ENCODE results near the gene IFRD2.

IFRD2 gene

DNA sequence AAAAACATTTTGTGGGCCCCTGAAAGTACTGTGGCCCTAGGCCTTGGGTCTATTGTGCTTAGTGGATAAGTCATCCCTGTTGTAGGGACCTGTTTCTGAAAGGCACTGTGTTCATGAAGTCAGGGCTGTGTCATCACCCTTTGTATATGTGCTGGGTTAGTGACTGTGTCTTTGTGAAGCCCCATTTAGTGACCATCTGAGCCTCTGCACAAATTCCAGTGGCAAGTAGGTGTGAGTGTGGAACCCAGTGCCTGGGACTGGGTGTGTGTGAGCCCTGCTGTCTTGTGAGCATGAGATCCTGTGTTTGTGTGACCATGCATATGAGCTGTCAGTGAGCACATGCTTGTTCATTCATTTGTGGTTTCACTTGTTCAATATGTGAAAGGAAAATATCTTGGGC, 12.4 kb upstream of the IFRD2 start:
- Histone ChIP-seq H3K27ac (ENCODE audit: low read depth, low read length) (no peak overlapping the region), H3K4me1 (ENCODE audit: control insufficient read depth, insufficient read depth, low read length) (peaks cover 3% of the 10 kb centered on the region), H3K27me3 (ENCODE audit: control insufficient read depth, insufficient read depth, low read length) (no peaks in the 10 kb centered on the region), H3K9ac (ENCODE audit: low read length) (no peak overlapping the region), H3K36me3 (ENCODE audit: control insufficient read depth, insufficient read depth, low read length) (no peaks in the 10 kb centered on the region), H3K4me3 (ENCODE audit: low read length) (no peak overlapping the region)

GRCh38 chr3:50303013-50303815, 11.0 kb upstream of the IFRD2 start, which contains the start of gene HYAL1:
Gene HYAL1 (minus strand): TSS chr3:50303574. CDS start chr3:50302956, 618 bp downstream.
- H3K27ac ChIP-seq (ENCODE audit: low read depth, low read length), result peak within 1 kb of the TSS; percentile 57
- no peaks in the 10 kb centered on the region for H3K36me3 ChIP-seq (ENCODE audit: control insufficient read depth, insufficient read depth, low read length)
- H3K27me3 ChIP-seq (ENCODE audit: control insufficient read depth, insufficient read depth, low read length), result no peaks in the 10 kb centered on the region
- peaks cover 10% of the 10 kb centered on the region for H3K4me1 ChIP-seq (ENCODE audit: control insufficient read depth, insufficient read depth, low read length)
- no peak within 1 kb of the TSS for H3K9ac ChIP-seq (ENCODE audit: low read length)
- peak within 1 kb of the TSS; percentile 30 for H3K4me3 ChIP-seq (ENCODE audit: low read length)

DNA sequence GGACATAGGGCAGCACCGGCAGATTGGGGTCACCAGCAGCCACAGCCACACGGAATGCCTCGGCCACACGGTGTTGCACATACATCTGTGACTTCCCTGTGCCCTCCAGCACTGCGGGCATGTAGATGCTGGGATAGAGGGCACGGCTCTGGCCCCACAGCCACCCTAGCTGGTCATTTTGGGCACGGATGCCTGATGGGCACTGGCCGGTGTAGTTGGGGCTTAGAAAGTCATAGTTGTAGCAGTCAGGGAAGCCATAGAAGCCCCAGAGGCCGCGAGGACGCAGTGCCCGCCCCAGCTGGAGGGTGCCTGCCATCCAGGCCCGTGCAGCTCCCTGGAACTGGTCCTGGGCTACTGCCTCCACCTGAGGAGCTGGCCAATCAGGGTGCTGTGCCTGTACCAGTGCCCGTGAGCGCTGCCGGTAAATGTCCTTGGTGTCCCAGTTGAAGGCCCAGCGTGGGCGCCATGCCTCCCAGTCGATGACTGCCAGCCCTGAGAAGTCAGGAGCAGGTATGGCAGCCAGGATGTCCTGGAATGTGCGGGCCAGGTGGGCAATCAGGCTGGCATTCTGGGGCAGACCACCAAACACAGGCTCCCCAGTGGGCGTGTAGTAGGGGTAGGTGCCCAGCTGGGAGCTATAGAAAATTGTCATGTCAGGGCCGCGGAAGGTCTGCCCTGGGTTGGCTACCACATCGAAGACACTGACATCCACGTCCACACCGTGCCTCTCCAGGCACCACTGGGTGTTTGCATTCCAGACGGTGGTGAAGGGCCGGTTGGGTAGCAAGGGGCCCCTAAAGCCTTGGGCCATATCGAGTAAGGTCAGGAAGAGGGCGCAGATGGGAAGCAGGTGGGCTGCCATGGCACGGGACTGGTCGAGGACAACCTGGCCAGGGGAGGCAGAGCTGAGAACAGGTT, 10.1 kb upstream of the IFRD2 start:
- Histone ChIP-seq H3K36me3 (ENCODE audit: control insufficient read depth, insufficient read depth, low read length) (no peaks in the 10 kb centered on the region), H3K4me3 (ENCODE audit: low read length) (peak overlapping the region; percentile 12), H3K27me3 (ENCODE audit: control insufficient read depth, insufficient read depth, low read length) (no peaks in the 10 kb centered on the region), H3K4me1 (ENCODE audit: control insufficient read depth, insufficient read depth, low read length) (peaks cover 10% of the 10 kb centered on the region), H3K27ac (ENCODE audit: low read depth, low read length) (peak overlapping the region; percentile 12), H3K9ac (ENCODE audit: low read length) (no peak overlapping the region)

GRCh38 chr3:50300681-50301254, 8.5 kb upstream of the IFRD2 start:
- Histone ChIP-seq H3K27ac (ENCODE audit: low read depth, low read length) (peak overlapping the region; percentile 87), H3K9ac (ENCODE audit: low read length) (no peak overlapping the region), H3K4me1 (ENCODE audit: control insufficient read depth, insufficient read depth, low read length) (peaks cover 10% of the 10 kb centered on the region), H3K36me3 (ENCODE audit: control insufficient read depth, insufficient read depth, low read length) (no peaks in the 10 kb centered on the region), H3K27me3 (ENCODE audit: control insufficient read depth, insufficient read depth, low read length) (no peaks in the 10 kb centered on the region), H3K4me3 (ENCODE audit: low read length) (peak overlapping the region; percentile 76)

- Histone ChIP-seq H3K4me3 (ENCODE audit: low read length) (peak overlapping the region; percentile 76), H3K4me1 (ENCODE audit: control insufficient read depth, insufficient read depth, low read length) (peaks cover 10% of the 10 kb centered on the region), H3K36me3 (ENCODE audit: control insufficient read depth, insufficient read depth, low read length) (no peaks in the 10 kb centered on the region), H3K27ac (ENCODE audit: low read depth, low read length) (peak overlapping the region; percentile 87), H3K27me3 (ENCODE audit: control insufficient read depth, insufficient read depth, low read length) (no peaks in the 10 kb centered on the region), H3K9ac (ENCODE audit: low read length) (peak overlapping the region; percentile 1)
Measured at GRCh38 chr3:50299929-50300680, 7.9 kb upstream of the IFRD2 start.

GRCh38 chr3:50299638-50299928, 7.4 kb upstream of the IFRD2 start:
- H3K36me3 ChIP-seq (ENCODE audit: control insufficient read depth, insufficient read depth, low read length), result no peaks in the 10 kb centered on the region
- H3K27me3 ChIP-seq (ENCODE audit: control insufficient read depth, insufficient read depth, low read length), result no peaks in the 10 kb centered on the region
- H3K9ac ChIP-seq (ENCODE audit: low read length), result peak overlapping the region; percentile 1
- peak overlapping the region; percentile 87 for H3K27ac ChIP-seq (ENCODE audit: low read depth, low read length)
- H3K4me1 ChIP-seq (ENCODE audit: control insufficient read depth, insufficient read depth, low read length), result peaks cover 10% of the 10 kb centered on the region
- peak overlapping the region; percentile 76 for H3K4me3 ChIP-seq (ENCODE audit: low read length)

- H3K36me3 ChIP-seq (ENCODE audit: control insufficient read depth, insufficient read depth, low read length), result no peaks in the 10 kb centered on the region
- H3K9ac ChIP-seq (ENCODE audit: low read length), result peak within 1 kb of the TSS; percentile 96
- H3K4me3 ChIP-seq (ENCODE audit: low read length), result peak within 1 kb of the TSS; percentile 79
- H3K4me1 ChIP-seq (ENCODE audit: control insufficient read depth, insufficient read depth, low read length), result peaks cover 10% of the 10 kb centered on the region
- H3K27me3 ChIP-seq (ENCODE audit: control insufficient read depth, insufficient read depth, low read length), result no peaks in the 10 kb centered on the region
- peak within 1 kb of the TSS; percentile 87 for H3K27ac ChIP-seq (ENCODE audit: low read depth, low read length)
Measured at GRCh38 chr3:50298836-50299637, 6.8 kb upstream of the IFRD2 start, which contains the start of the genes HYAL3 and NAA80. Gene HYAL3 (minus strand): TSS chr3:50299405. CDS start chr3:50295602, 3,803 bp downstream. Gene NAA80 (minus strand): TSS chr3:50299405. CDS start chr3:50297463, 1,942 bp downstream.

- Histone ChIP-seq H3K36me3 (ENCODE audit: control insufficient read depth, insufficient read depth, low read length) (no peaks in the 10 kb centered on the region), H3K27me3 (ENCODE audit: control insufficient read depth, insufficient read depth, low read length) (no peaks in the 10 kb centered on the region), H3K9ac (ENCODE audit: low read length) (peak overlapping the region; percentile 96), H3K4me1 (ENCODE audit: control insufficient read depth, insufficient read depth, low read length) (peaks cover 12% of the 10 kb centered on the region), H3K27ac (ENCODE audit: low read depth, low read length) (peak overlapping the region; percentile 85), H3K4me3 (ENCODE audit: low read length) (peak overlapping the region; percentile 79)
Measured at GRCh38 chr3:50297896-50298725, 5.9 kb upstream of the IFRD2 start.

GRCh38 chr3:50297384-50297775, 5.2 kb upstream of the IFRD2 start:
- Histone ChIP-seq H3K27me3 (ENCODE audit: control insufficient read depth, insufficient read depth, low read length) (no peaks in the 10 kb centered on the region), H3K4me1 (ENCODE audit: control insufficient read depth, insufficient read depth, low read length) (peaks cover 19% of the 10 kb centered on the region), H3K4me3 (ENCODE audit: low read length) (no peak overlapping the region), H3K36me3 (ENCODE audit: control insufficient read depth, insufficient read depth, low read length) (no peaks in the 10 kb centered on the region), H3K9ac (ENCODE audit: low read length) (no peak overlapping the region), H3K27ac (ENCODE audit: low read depth, low read length) (no peak overlapping the region)

DNA sequence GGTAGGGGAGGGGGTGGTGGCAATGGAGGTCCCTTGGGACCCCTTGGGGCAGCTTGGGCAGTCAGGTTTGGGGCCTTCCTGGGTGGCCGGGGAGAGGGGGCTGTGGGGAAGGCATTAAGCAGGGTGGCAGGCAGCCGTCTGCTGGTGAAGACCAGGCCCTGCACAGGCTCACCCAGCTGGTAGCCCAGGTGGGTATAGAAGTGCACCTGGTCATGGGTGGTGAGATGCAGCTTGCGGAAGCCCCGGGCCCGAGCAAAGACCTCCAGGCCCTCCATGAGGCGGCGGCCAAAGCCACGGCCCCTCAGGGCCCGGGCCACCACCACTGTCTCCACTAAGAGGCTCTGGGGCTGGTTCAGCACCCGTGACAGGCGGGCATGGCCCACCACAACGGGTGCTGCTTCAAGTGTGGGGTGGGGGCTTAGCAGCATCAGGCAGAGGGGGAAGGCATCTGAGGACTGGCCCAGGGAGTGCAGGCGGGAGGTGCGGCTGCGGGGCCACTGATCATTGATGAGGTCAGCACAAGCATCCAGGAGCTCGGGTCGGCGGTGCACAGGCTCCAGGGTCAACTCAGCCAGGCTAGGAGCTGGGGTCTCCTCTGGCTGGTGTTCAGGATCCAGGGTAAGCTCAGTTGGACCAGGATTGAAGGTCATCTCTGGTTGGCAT, 4.6 kb upstream of the IFRD2 start:
- peaks cover 19% of the 10 kb centered on the region for H3K4me1 ChIP-seq (ENCODE audit: control insufficient read depth, insufficient read depth, low read length)
- no peak overlapping the region for H3K9ac ChIP-seq (ENCODE audit: low read length)
- no peak overlapping the region for H3K4me3 ChIP-seq (ENCODE audit: low read length)
- no peaks in the 10 kb centered on the region for H3K36me3 ChIP-seq (ENCODE audit: control insufficient read depth, insufficient read depth, low read length)
- H3K27me3 ChIP-seq (ENCODE audit: control insufficient read depth, insufficient read depth, low read length), result no peaks in the 10 kb centered on the region
- no peak overlapping the region for H3K27ac ChIP-seq (ENCODE audit: low read depth, low read length)
